ENCODE results near the gene CDAN1. TPM values are rescaled to one million over a fixed set of nuclear protein-coding genes. Genes with fewer than 3 reads are reported as not detected.

CDAN1 gene
- total and polyA plus RNA-seq, 2 of the 4 experiments (the other 2 are of a cell fraction): 4.7 to 5.6 TPM

- Histone ChIP-seq H3K18ac (ENCODE audit: low read depth, low read length) (no peak overlapping the region), H3K79me1 (ENCODE audit: low read depth in 1 of 2, low read length in 2 of 2) (peaks cover 8 to 9% of the 10 kb centered on the region in 2 experiments; a peak in 2 of 4 replicates), H2AK5ac (ENCODE audit: low read depth, low read length) (no peak overlapping the region), H2BK20ac (ENCODE audit: low read depth, low read length) (no peak overlapping the region), H2BK5ac (ENCODE audit: low read depth, low read length, poor library complexity, severe bottlenecking) (no peak overlapping the region), H4K5ac (ENCODE audit: low read depth, low read length) (no peak overlapping the region), H2BK15ac (ENCODE audit: low read depth, low read length) (no peak overlapping the region), H3K9ac (ENCODE audit: low read depth, low read length) (no peak overlapping the region), H4K91ac (ENCODE audit: insufficient read depth, low read depth, low read length) (no peak overlapping the region), H3K4me3 (ENCODE audit: insufficient read depth, low read depth, low read length) (no peak overlapping the region), H4K20me1 (ENCODE audit: insufficient read depth, low read length) (no peaks in the 10 kb centered on the region), H3K4me1 (ENCODE audit: control insufficient read depth, insufficient read depth, low read length) (peaks cover 4% of the 10 kb centered on the region), H3K9me3 (ENCODE audit: control insufficient read depth, insufficient read depth, low read length) (no peaks in the 10 kb centered on the region), H3K56ac (ENCODE audit: extremely low read depth, insufficient read depth, low read length) (no peak overlapping the region), H3K23ac (ENCODE audit: low read depth, low read length) (no peak overlapping the region), H3K14ac (replicated peaks; ENCODE audit: low read depth, low read length) (no peak overlapping the region), H4K8ac (ENCODE audit: low read depth in 2 of 2, low read length in 2 of 2) (no peak overlapping the region), H2AK9ac (replicated peaks; ENCODE audit: low read depth, low read length, poor library complexity) (no peak overlapping the region), H3K27ac (ENCODE audit: insufficient read depth, low read length) (no peak overlapping the region), H3K36me3 (ENCODE audit: control insufficient read depth, insufficient read depth, low read length) (peaks cover 53% of the 10 kb centered on the region), H3K9me1 (ENCODE audit: insufficient read depth, low read length) (peaks cover 11% of the 10 kb centered on the region; the same call in 1 of the 2 replicates), H3K4ac (ENCODE audit: low read depth, low read length) (no peak overlapping the region), H3K27me3 (ENCODE audit: control insufficient read depth, insufficient read depth, low read length) (no peaks in the 10 kb centered on the region), H2AFZ (replicated peaks; ENCODE audit: low read length, poor library complexity) (no peak overlapping the region), H2BK120ac (ENCODE audit: low read depth, low read length) (no peak overlapping the region), H3K4me2 (ENCODE audit: low read depth, low read length) (no peak overlapping the region)
- dilution Hi-C loops (cut with HindIII; ENCODE audit: low sequenced_read_pairs, unreplicated experiment) (no loop called here), in situ Hi-C loops (cut with MboI; ENCODE audit: low sequenced_read_pairs) (no loop called here), intact Hi-C loops (cut with micrococcal nuclease) (no loop called here)
- 100% methylated on average over 1 of the region's 6 CpGs; no CpG with 5 or more reads in 1 of the 2 experiments for WGBS, 2 experiments (ENCODE audit: extremely low coverage in 2 of 2, insufficient read length in 1 of 2)
- BruUV-seq (replicated peaks): no TSS peak
- CTCF ChIA-PET: no interaction called here
- POLR2A ChIA-PET (ENCODE audit: unreplicated experiment): no interaction called here
- no peak for DNase-seq
- TF ChIP-seq CEBPB (IDR thresholded peaks at IDR 0.05; ENCODE audit: low read depth, low read length): no peak
- TF ChIP-seq CTCF (conservative IDR thresholded peaks at IDR 0.05; ENCODE audit: low read depth, low read length): no peak
- TF ChIP-seq NFE2L2 (IDR thresholded peaks at IDR 0.05; ENCODE audit: low read depth, low read length): no peak
- no peak for TF ChIP-seq ELK1 (IDR thresholded peaks at IDR 0.05; ENCODE audit: borderline replicate concordance, low read depth, low read length)
- TF ChIP-seq SMC3 (IDR thresholded peaks at IDR 0.05; ENCODE audit: low read depth, low read length): no peak
- no peak for TF ChIP-seq FOS (IDR thresholded peaks at IDR 0.05; ENCODE audit: low read depth, low read length)
- TF ChIP-seq USF2 (IDR thresholded peaks at IDR 0.05; ENCODE audit: low read depth, low read length): no peak
- no peak for TF ChIP-seq RCOR1 (IDR thresholded peaks at IDR 0.05; ENCODE audit: insufficient replicate concordance, low read length)
- TF ChIP-seq POLR2A (IDR thresholded peaks at IDR 0.05; ENCODE audit: low read depth, low read length): no peak
- no peak for TF ChIP-seq MAFK (IDR thresholded peaks at IDR 0.05; ENCODE audit: low read depth, low read length)
- TF ChIP-seq BHLHE40 (IDR thresholded peaks at IDR 0.05; ENCODE audit: low read depth, low read length): no peak
- no peak for ATAC-seq (ENCODE audit: low read depth)
Measured at GRCh38 chr15:42721016-42721415, 15.9 kb downstream of the CDAN1 start.

Measured in IMR-90 (cell line).